Suppressor macrophage treated with lipopolysaccharide for 4 hours (primary cell): ENCODE data around the gene ZC3H15.
"Not testable (repeated sequence)": the region's sequence is repeated elsewhere in the genome, so short reads cannot be mapped to it uniquely, and the experiment has no call there.

ENCODE experiments used
- DNase-seq: peaks from one replicate; pipeline ENCODE4 v3.0.0-alpha.2; 2020

ZC3H15 gene

GRCh38 chr2:186485871-186486650, at the start of gene ZC3H15:
TSS of gene ZC3H15 (plus strand) at chr2:186486260. CDS start at chr2:186486383, 123 bp downstream.
- peak; percentile 99 for DNase-seq

- DNase-seq: no peak
Measured at GRCh38 chr2:186437719-186438118, 48.3 kb upstream of the ZC3H15 start.

- DNase-seq: not testable (repeated sequence)
Measured at GRCh38 chr2:186439673-186440095, 46.4 kb upstream of the ZC3H15 start.

GRCh38 chr2:186440506-186440905, 45.6 kb upstream of the ZC3H15 start:
- no peak for DNase-seq

- DNase-seq: no peak
Measured at GRCh38 chr2:186442885-186443284, 43.2 kb upstream of the ZC3H15 start.

GRCh38 chr2:186443851-186444250, 42.2 kb upstream of the ZC3H15 start:
- no peak for DNase-seq

- DNase-seq: no peak
Measured at GRCh38 chr2:186445506-186445905, 40.6 kb upstream of the ZC3H15 start.

- no peak for DNase-seq
Measured at GRCh38 chr2:186455613-186456012, 30.4 kb upstream of the ZC3H15 start.

- DNase-seq: no peak
Measured at GRCh38 chr2:186456941-186457340, 29.1 kb upstream of the ZC3H15 start.

- no peak for DNase-seq
Measured at GRCh38 chr2:186457908-186458307, 28.2 kb upstream of the ZC3H15 start.

- DNase-seq: no peak
Measured at GRCh38 chr2:186459009-186459408, 27.1 kb upstream of the ZC3H15 start.

- DNase-seq: no peak
Measured at GRCh38 chr2:186460465-186460864, 25.6 kb upstream of the ZC3H15 start.

GRCh38 chr2:186466743-186467142, 19.3 kb upstream of the ZC3H15 start:
- DNase-seq: no peak

- no peak for DNase-seq
Measured at GRCh38 chr2:186467421-186467820, 18.6 kb upstream of the ZC3H15 start.

- not testable (repeated sequence) for DNase-seq
Measured at GRCh38 chr2:186472722-186473493, 13.2 kb upstream of the ZC3H15 start.

GRCh38 chr2:186474239-186474638, 11.8 kb upstream of the ZC3H15 start:
- DNase-seq: not testable (repeated sequence)

- peak; percentile 48 for DNase-seq
Measured at GRCh38 chr2:186477790-186478189, 8.3 kb upstream of the ZC3H15 start.

GRCh38 chr2:186480991-186481390, 5.1 kb upstream of the ZC3H15 start:
- DNase-seq: no peak

- peak; percentile 14 for DNase-seq
Measured at GRCh38 chr2:186484062-186484735, 1.9 kb upstream of the ZC3H15 start.

GRCh38 chr2:186485576-186485870, 537 bp upstream of the ZC3H15 start:
- no peak for DNase-seq

GRCh38 chr2:186486651-186487647, 889 bp downstream of the ZC3H15 start:
- DNase-seq: peak; percentile 18

GRCh38 chr2:186493564-186494085, 7.6 kb downstream of the ZC3H15 start:
- DNase-seq: no peak
